GM12878 (cell line): ENCODE data around the gene C16orf46.

Experiments
- CHD4 ChIP-seq: fragments of 200-600 bp; sonication (generic); IDR thresholded peaks from 2 replicates; pipeline ENCODE4 v1.6.1; 2016; ENCODE audit warnings: mild to moderate bottlenecking
- NFYB ChIP-seq: IDR thresholded peaks from 2 replicates; pipeline ENCODE4 v1.6.1; 2011; ENCODE audit warnings: low read depth, mild to moderate bottlenecking, low read length, improper control_type of control experiment, moderate library complexity; ENCODE audit not compliant: insufficient read depth
- POLR2A ChIP-seq: IDR thresholded peaks from 2 replicates; pipeline ENCODE4 v1.6.1; 2011; ENCODE audit warnings: low read depth, mild to moderate bottlenecking, low read length
- SMARCA5 ChIP-seq: fragments of 450-650 bp; IDR thresholded peaks from 2 replicates; pipeline ENCODE4 v1.6.1; 2017; ENCODE audit warnings: mild to moderate bottlenecking
- SREBF2 ChIP-seq: IDR thresholded peaks from 2 replicates; pipeline ENCODE4 v1.6.1; 2012; ENCODE audit warnings: mild to moderate bottlenecking, low read length
- TCF7 ChIP-seq: IDR thresholded peaks from 2 replicates; pipeline ENCODE4 v1.6.1; 2014; ENCODE audit warnings: antibody characterized with exemption, borderline replicate concordance
- ZNF207 ChIP-seq: fragments of 450-650 bp; IDR thresholded peaks from 2 replicates; pipeline ENCODE4 v1.6.1; 2014; ENCODE audit warnings: antibody characterized with exemption, mild to moderate bottlenecking, borderline replicate concordance
- ZNF24 ChIP-seq: fragments of 450-650 bp; IDR thresholded peaks from 2 replicates; pipeline ENCODE4 v1.6.1; 2017; ENCODE audit warnings: antibody characterized with exemption, mild to moderate bottlenecking
- TF ChIP-seq, protein P1 (sequence below), 3 experiments: IDR thresholded peaks in 2 of 3; conservative IDR thresholded peaks in 1 of 3; 2 replicates each; pipeline ENCODE4 v1.5.1; 2011; ENCODE audit warnings: low read depth in 3 of 3, low read length in 3 of 3, mild to moderate bottlenecking in 3 of 3, control low read depth in 2 of 3, moderate library complexity in 2 of 3, inconsistent platforms in 1 of 3, mixed read lengths in 1 of 3; ENCODE audit not compliant: control insufficient read depth in 2 of 3, insufficient read depth in 1 of 3; ENCODE audit errors: extremely low read depth in 1 of 3
- TF ChIP-seq, protein P2 (sequence below): IDR thresholded peaks from 2 replicates; pipeline ENCODE4 v1.6.1; 2011; ENCODE audit warnings: low read depth, low read length, improper control_type of control experiment, borderline replicate concordance

DNA sequence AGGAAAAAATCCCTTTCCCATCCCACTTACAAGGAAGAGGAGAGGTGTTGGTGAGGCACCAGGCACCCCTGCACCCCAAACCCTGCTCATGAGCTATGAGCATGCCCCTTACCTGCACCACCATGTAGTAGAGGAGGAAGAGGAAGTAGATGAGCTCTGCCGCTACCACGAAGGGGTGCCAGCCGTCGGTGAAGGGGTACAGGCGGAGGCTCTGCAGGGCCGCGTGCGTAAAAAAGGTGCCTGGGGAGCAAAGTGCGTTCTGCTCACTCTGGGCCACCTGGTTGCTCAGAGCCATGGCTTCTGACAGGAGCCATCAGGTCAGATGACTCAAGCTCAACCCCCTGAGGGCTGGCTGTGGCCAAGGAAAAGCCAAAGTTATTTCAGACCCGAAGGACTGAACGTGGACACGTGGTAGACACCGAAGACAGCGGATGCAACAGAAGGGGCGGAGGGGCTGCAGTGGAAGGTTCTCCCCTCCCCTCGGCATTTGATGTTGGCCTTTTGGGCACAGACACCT lies 44.5 kb upstream of the C16orf46 start:
- TF ChIP-seq SREBF2 (no peak), TCF7 (no peak), ZNF24 (no peak), POLR2A (no peak), CHD4 (no peak), NFYB (no peak), SMARCA5 (no peak), ZNF207 (no peak)
- TF ChIP-seq, protein P1, sequence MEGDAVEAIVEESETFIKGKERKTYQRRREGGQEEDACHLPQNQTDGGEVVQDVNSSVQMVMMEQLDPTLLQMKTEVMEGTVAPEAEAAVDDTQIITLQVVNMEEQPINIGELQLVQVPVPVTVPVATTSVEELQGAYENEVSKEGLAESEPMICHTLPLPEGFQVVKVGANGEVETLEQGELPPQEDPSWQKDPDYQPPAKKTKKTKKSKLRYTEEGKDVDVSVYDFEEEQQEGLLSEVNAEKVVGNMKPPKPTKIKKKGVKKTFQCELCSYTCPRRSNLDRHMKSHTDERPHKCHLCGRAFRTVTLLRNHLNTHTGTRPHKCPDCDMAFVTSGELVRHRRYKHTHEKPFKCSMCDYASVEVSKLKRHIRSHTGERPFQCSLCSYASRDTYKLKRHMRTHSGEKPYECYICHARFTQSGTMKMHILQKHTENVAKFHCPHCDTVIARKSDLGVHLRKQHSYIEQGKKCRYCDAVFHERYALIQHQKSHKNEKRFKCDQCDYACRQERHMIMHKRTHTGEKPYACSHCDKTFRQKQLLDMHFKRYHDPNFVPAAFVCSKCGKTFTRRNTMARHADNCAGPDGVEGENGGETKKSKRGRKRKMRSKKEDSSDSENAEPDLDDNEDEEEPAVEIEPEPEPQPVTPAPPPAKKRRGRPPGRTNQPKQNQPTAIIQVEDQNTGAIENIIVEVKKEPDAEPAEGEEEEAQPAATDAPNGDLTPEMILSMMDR (IDR thresholded peaks at IDR 0.05 in 2 of 3, conservative IDR thresholded peaks at IDR 0.05 in 1 of 3; ENCODE audit: control insufficient read depth in 2 of 3, extremely low read depth in 1 of 3, insufficient read depth in 1 of 3, low read depth in 3 of 3, low read length in 3 of 3), result no peak
- TF ChIP-seq, protein P2, sequence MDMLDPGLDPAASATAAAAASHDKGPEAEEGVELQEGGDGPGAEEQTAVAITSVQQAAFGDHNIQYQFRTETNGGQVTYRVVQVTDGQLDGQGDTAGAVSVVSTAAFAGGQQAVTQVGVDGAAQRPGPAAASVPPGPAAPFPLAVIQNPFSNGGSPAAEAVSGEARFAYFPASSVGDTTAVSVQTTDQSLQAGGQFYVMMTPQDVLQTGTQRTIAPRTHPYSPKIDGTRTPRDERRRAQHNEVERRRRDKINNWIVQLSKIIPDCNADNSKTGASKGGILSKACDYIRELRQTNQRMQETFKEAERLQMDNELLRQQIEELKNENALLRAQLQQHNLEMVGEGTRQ, result no peak
